H1 (cell line): ENCODE results near the gene ASIC5. TPM values are rescaled to one million over a fixed set of nuclear protein-coding genes. Genes with fewer than 3 reads are reported as not detected.

Experiments used
- CTCF ChIA-PET: fragments of 300-600 bp; sonication (Branson Sonifier 250); formaldehyde crosslinking; loops from one replicate; lab custom pipeline; 2021; ENCODE audit not compliant: partially characterized antibody; lab: Charles Lee
- POLR2A ChIA-PET: fragments of 300-600 bp; sonication (Branson Sonifier 250); formaldehyde crosslinking; loops from one replicate; lab custom pipeline; 2021; ENCODE audit warnings: inconsistent platforms; ENCODE audit not compliant: partially characterized antibody; lab: Charles Lee
- DNase-seq, 2 experiments: peaks; one replicate each; pipeline versions ENCODE4 v3.0.0 to v3.0.0-alpha.2; 2010 to 2022; ENCODE audit warnings: low spot score in 2 of 2, low read depth in 1 of 2, mixed read lengths in 1 of 2
- FAIRE-seq: peaks from 2 replicates; lab custom pipeline; 2011; peaks lifted over from hg19 to GRCh38; lab: Jason Lieb, UNC
- H2AFZ ChIP-seq: 2 replicates; pipeline ENCODE4 v1.8.1; 2012; ENCODE audit warnings: low read length, inconsistent platforms
- H2AK5ac ChIP-seq: 2 replicates; pipeline ENCODE4 v1.6.1; 2013; ENCODE audit warnings: low read depth, low read length
- H2BK120ac ChIP-seq: replicated peaks from 2 replicates; pipeline ENCODE3; 2013; ENCODE audit warnings: low read depth, low read length, inconsistent platforms
- H2BK12ac ChIP-seq: 2 replicates; pipeline ENCODE4 v1.6.1; 2013; ENCODE audit warnings: low read depth, low read length
- H2BK15ac ChIP-seq: 2 replicates; pipeline ENCODE4 v1.6.1; 2013; ENCODE audit warnings: low read length
- H2BK20ac ChIP-seq: 2 replicates; pipeline ENCODE4 v1.6.1; 2013; ENCODE audit warnings: low read length
- H2BK5ac ChIP-seq: 2 replicates; pipeline ENCODE4 v1.6.1; 2013; ENCODE audit warnings: low read depth, low read length
- H3K14ac ChIP-seq: 2 replicates; pipeline ENCODE4 v1.6.1; 2013; ENCODE audit warnings: inconsistent platforms; ENCODE audit not compliant: insufficient read length
- H3K18ac ChIP-seq: 2 replicates; pipeline ENCODE4 v1.6.1; 2013; ENCODE audit warnings: low read length; ENCODE audit errors: extremely low read depth
- H3K23ac ChIP-seq: 2 replicates; pipeline ENCODE4 v1.6.1; 2013; ENCODE audit warnings: inconsistent platforms; ENCODE audit not compliant: insufficient read length
- H3K23me2 ChIP-seq: 2 replicates; pipeline ENCODE4 v1.6.1; 2013; ENCODE audit warnings: low read depth, low read length
- H3K27ac ChIP-seq: 2 replicates; pipeline ENCODE4 v1.6.1; 2011; ENCODE audit warnings: low read depth, low read length, inconsistent platforms
- H3K27me3 ChIP-seq, 4 experiments: replicated peaks in 1 of 4; 1 replicate in 1 of 4; 2 replicates in 3 of 4; pipeline versions ENCODE4 v1.6.1 to v1.8.1; 2011 to 2013; ENCODE audit warnings: low read length in 3 of 4, mild to moderate bottlenecking in 3 of 4, inconsistent platforms in 2 of 4, mixed read lengths in 2 of 4, moderate library complexity in 1 of 4; ENCODE audit not compliant: control insufficient read depth in 3 of 4, insufficient read depth in 3 of 4; ENCODE audit errors: extremely low read depth in 1 of 4
- H3K36me3 ChIP-seq, 4 experiments: 2 replicates each; pipeline versions ENCODE4 v1.6.1 to v1.8.1; 2011 to 2013; ENCODE audit warnings: mild to moderate bottlenecking in 4 of 4, low read length in 3 of 4, moderate library complexity in 2 of 4, control low read depth in 1 of 4, inconsistent platforms in 1 of 4; ENCODE audit not compliant: insufficient read depth in 4 of 4, control insufficient read depth in 2 of 4
- H3K4ac ChIP-seq: replicated peaks from 2 replicates; pipeline ENCODE3; 2013; ENCODE audit warnings: low read length, low read depth, mixed read lengths, inconsistent platforms; ENCODE audit not compliant: insufficient read length
- H3K4me1 ChIP-seq, 4 experiments: replicated peaks in 1 of 4; 1 replicate in 1 of 4; 2 replicates in 3 of 4; pipeline versions ENCODE4 v1.6.1 to v1.8.1; 2011 to 2013; ENCODE audit warnings: low read length in 3 of 4, inconsistent platforms in 2 of 4, mixed read lengths in 1 of 4; ENCODE audit not compliant: insufficient read depth in 4 of 4, control insufficient read depth in 3 of 4
- H3K4me2 ChIP-seq, 2 experiments: 2 replicates each; pipeline versions ENCODE4 v1.6.1 to v1.8.1; 2011 to 2013; ENCODE audit warnings: low read depth in 2 of 2, low read length in 2 of 2, control low read depth in 1 of 2, inconsistent platforms in 1 of 2, mild to moderate bottlenecking in 1 of 2; ENCODE audit not compliant: insufficient read depth in 1 of 2
- H3K4me3 ChIP-seq, 4 experiments: fragments of 200-600, 300-600 bp in 1 of 4; sonication (generic), shearing (Covaris generic), sonication (Bioruptor Twin) in 1 of 4; 2 replicates each; pipeline versions ENCODE4 v1.5.1 to v1.8.1; 2011 to 2016; ENCODE audit warnings: low read length in 4 of 4, low read depth in 3 of 4, control low read depth in 2 of 4, inconsistent platforms in 2 of 4, mild to moderate bottlenecking in 2 of 4, mixed read lengths in 1 of 4, moderate library complexity in 1 of 4; ENCODE audit not compliant: insufficient read depth in 2 of 4; ENCODE audit errors: extremely low read depth in 1 of 4
- H3K56ac ChIP-seq: replicated peaks from 2 replicates; pipeline ENCODE3; 2013; ENCODE audit warnings: low read depth, mild to moderate bottlenecking, mixed read lengths, low read length, inconsistent platforms; ENCODE audit not compliant: insufficient read length
- H3K79me1 ChIP-seq: 2 replicates; pipeline ENCODE4 v1.6.1; 2013; ENCODE audit warnings: low read depth, low read length, control low read depth
- H3K79me2 ChIP-seq, 2 experiments: 2 replicates each; pipeline versions ENCODE4 v1.6.1 to v1.8.1; 2012 to 2013; ENCODE audit warnings: low read length in 2 of 2, mild to moderate bottlenecking in 2 of 2, inconsistent platforms in 1 of 2; ENCODE audit not compliant: insufficient read depth in 2 of 2, control insufficient read depth in 1 of 2
- H3K9ac ChIP-seq, 4 experiments: replicated peaks in 1 of 4; 1 replicate in 1 of 4; 2 replicates in 3 of 4; pipeline versions ENCODE4 v1.6.1 to v1.8.1; 2011 to 2013; ENCODE audit warnings: low read depth in 3 of 4, low read length in 3 of 4, control low read depth in 2 of 4, mild to moderate bottlenecking in 2 of 4, moderate library complexity in 2 of 4, inconsistent platforms in 1 of 4; ENCODE audit errors: extremely low read depth in 1 of 4
- H3K9me3 ChIP-seq, 2 experiments: 2 replicates each; pipeline versions ENCODE4 v1.6.1 to v1.8.1; 2012 to 2013; ENCODE audit warnings: mild to moderate bottlenecking in 2 of 2, moderate library complexity in 2 of 2, control low read depth in 1 of 2, inconsistent platforms in 1 of 2, low read depth in 1 of 2, low read length in 1 of 2, mixed read lengths in 1 of 2; ENCODE audit not compliant: insufficient read depth in 2 of 2
- H4K20me1 ChIP-seq, 2 experiments: replicated peaks in 1 of 2; 2 replicates each; pipeline versions ENCODE3 to v1.8.1; 2011 to 2013; ENCODE audit warnings: inconsistent platforms in 2 of 2, low read length in 2 of 2, mild to moderate bottlenecking in 1 of 2; ENCODE audit not compliant: insufficient read depth in 2 of 2, control insufficient read depth in 1 of 2
- H4K5ac ChIP-seq: 2 replicates; pipeline ENCODE4 v1.6.1; 2013; ENCODE audit warnings: low read length, low read depth, mixed read lengths, inconsistent platforms; ENCODE audit not compliant: insufficient read length
- H4K8ac ChIP-seq: 2 replicates; pipeline ENCODE4 v1.8.0; 2013; ENCODE audit warnings: mild to moderate bottlenecking, moderate library complexity, low read length, inconsistent platforms; ENCODE audit not compliant: insufficient read depth; ENCODE audit errors: extremely low read depth
- H4K91ac ChIP-seq: replicated peaks from 2 replicates; pipeline ENCODE3; 2013; ENCODE audit warnings: low read length, mixed read lengths, inconsistent platforms; ENCODE audit not compliant: insufficient read length
- GABPA ChIP-seq: IDR thresholded peaks from 2 replicates; pipeline ENCODE4 v1.6.1; 2011; ENCODE audit warnings: mild to moderate bottlenecking, low read length, moderate library complexity, borderline replicate concordance; ENCODE audit not compliant: insufficient read depth
- SP4 ChIP-seq: IDR thresholded peaks from 2 replicates; pipeline ENCODE4 v1.6.1; 2012; ENCODE audit warnings: low read length, inconsistent platforms
- SUZ12 ChIP-seq: fragments of 200-600 bp; sonication (generic); IDR thresholded peaks from 2 replicates; pipeline ENCODE4 v1.6.1; 2012; ENCODE audit warnings: mild to moderate bottlenecking, inconsistent platforms, low read length, moderate library complexity, mixed read lengths
- WGBS, 2 experiments: shearing (Covaris generic) in 1 of 2; methylation state at CpG; one replicate each; pipeline versions ENCODE4 v1.1.6 to v1.1.7; 2013 to 2015; ENCODE audit warnings: low lambda C conversion rate in 2 of 2, mixed read lengths in 2 of 2, inconsistent platforms in 1 of 2, low coverage in 1 of 2, missing lambda C conversion rate in 1 of 2; ENCODE audit not compliant: insufficient replicate concordance in 2 of 2, insufficient coverage in 1 of 2, insufficient read length in 1 of 2; ENCODE audit errors: extremely low coverage in 1 of 2, missing lambda C conversion rate in 1 of 2; 5-methylcytosine and 5-hydroxymethylcytosine counted together
- polyA plus RNA-seq, 7 experiments: library from polyadenylated mRNA; depleted of rRNA in 3 of 7; stranded (reverse) in 5 of 7; unstranded in 2 of 7; fragments of >200 nt in 5 of 7; fragments of 200-250 nt in 2 of 7; gene quantifications; 1 replicate in 5 of 7; 2 replicates in 1 of 7; 4 replicates in 1 of 7; pipeline versions ENCODE4 v1.2.1 to v1.2.3, GENCODE V29; 2011 to 2013; ENCODE audit warnings: missing spikeins in 2 of 7, mixed read lengths in 2 of 7
- total RNA-seq: library from RNA; stranded (reverse); fragmentation: NEBNext Ultra II Directional; extraction: Animal tissue kit (Norgen Biotek cat#: 25700); gene quantifications from 2 replicates; pipeline ENCODE4 v1.2.1, GENCODE V29; 2021

ASIC5 gene
- total and polyA plus RNA-seq, 2 of the 8 experiments (the other 6 are each of a cell fraction or from before 2014, with no cell fraction given), result not detected

- H4K91ac ChIP-seq, result no peak overlapping the region
- TF ChIP-seq SP4 (no peak), SUZ12 (no peak), GABPA (no peak)
These were observed 45.8 kb upstream of the ASIC5 start for GRCh38 chr4:155911905-155912304.

More at GRCh38 chr4:155911905-155912304, 45.8 kb upstream of the ASIC5 start:
- Histone ChIP-seq H2BK5ac (no peak overlapping the region), H3K36me3 (no peaks in the 10 kb centered on the region), H3K79me2 (no peaks in the 10 kb centered on the region), H3K9ac (no peak overlapping the region), H3K27me3 (no peaks in the 10 kb centered on the region), H2AFZ (no peak overlapping the region), H3K14ac (no peak overlapping the region), H3K27ac (no peak overlapping the region), H3K23ac (no peak overlapping the region), H3K4me1 (no peaks in the 10 kb centered on the region), H2BK12ac (no peak overlapping the region), H2BK20ac (no peak overlapping the region), H2AK5ac (no peak overlapping the region), H4K5ac (no peak overlapping the region), H3K23me2 (no peaks in the 10 kb centered on the region), H3K18ac (no peak overlapping the region), H2BK15ac (no peak overlapping the region), H3K56ac (no peak overlapping the region), H3K79me1 (no peaks in the 10 kb centered on the region), H3K4ac (no peak overlapping the region), H3K4me3 (no peak overlapping the region), H2BK120ac (no peak overlapping the region), H3K9me3 (no peaks in the 10 kb centered on the region), H4K20me1 (no peaks in the 10 kb centered on the region), H4K8ac (no peak overlapping the region), H3K4me2 (no peak overlapping the region)
- CTCF ChIA-PET, result no interaction called here
- POLR2A ChIA-PET, result no interaction called here
- 96% methylated on average over 1 of the region's 1 CpG; no CpG with 5 or more reads in 1 of the 2 experiments for WGBS, 2 experiments
- DNase-seq (no peak), FAIRE-seq (no peak)
